ENCODE measurements around the gene HYKK. TPM values are rescaled to one million over a fixed set of nuclear protein-coding genes. Genes with fewer than 3 reads are reported as not detected.

Gene HYKK
- total RNA-seq, 1 donor, result 5.1 TPM

GRCh38 chr15:78561490-78561889, 54.1 kb downstream of the HYKK start:
- Histone ChIP-seq H3K27me3 (ENCODE audit: insufficient read depth, low read length) (peaks cover 16% of the 10 kb centered on the region), H3K36me3 (ENCODE audit: insufficient read depth, low read length) (no peaks in the 10 kb centered on the region), H3K9me3 (ENCODE audit: low read depth, low read length) (no peaks in the 10 kb centered on the region), H3K27ac (ENCODE audit: low read depth, low read length) (no peak overlapping the region), H4K20me1 (ENCODE audit: insufficient read depth, low read length) (no peaks in the 10 kb centered on the region), H3K4me3 (ENCODE audit: insufficient read depth, low read length) (no peak overlapping the region), H3K4me2 (ENCODE audit: insufficient read depth, low read length) (no peak overlapping the region), H2AFZ (ENCODE audit: low read length) (no peak overlapping the region), H3K4me1 (ENCODE audit: insufficient read depth, low read length) (peaks cover 6% of the 10 kb centered on the region), H3K79me2 (ENCODE audit: insufficient read depth, low read length) (no peaks in the 10 kb centered on the region)
- DNase-seq (ENCODE audit: insufficient read length, low spot score, missing footprints), result no peak
- TF ChIP-seq CTCF (IDR thresholded peaks at IDR 0.05; ENCODE audit: extremely low read depth, low read depth, low read length), result no peak

- no peak for DNase-seq (ENCODE audit: insufficient read length, low spot score, missing footprints)
- Histone ChIP-seq H3K27ac (ENCODE audit: low read depth, low read length) (no peak overlapping the region), H3K4me1 (ENCODE audit: insufficient read depth, low read length) (peaks cover 6% of the 10 kb centered on the region), H2AFZ (ENCODE audit: low read length) (no peak overlapping the region), H3K36me3 (ENCODE audit: insufficient read depth, low read length) (no peaks in the 10 kb centered on the region), H3K4me2 (ENCODE audit: insufficient read depth, low read length) (no peak overlapping the region), H4K20me1 (ENCODE audit: insufficient read depth, low read length) (no peaks in the 10 kb centered on the region), H3K27me3 (ENCODE audit: insufficient read depth, low read length) (peaks cover 25% of the 10 kb centered on the region), H3K79me2 (ENCODE audit: insufficient read depth, low read length) (no peaks in the 10 kb centered on the region), H3K9me3 (ENCODE audit: low read depth, low read length) (no peaks in the 10 kb centered on the region), H3K4me3 (ENCODE audit: insufficient read depth, low read length) (no peak overlapping the region)
- TF ChIP-seq CTCF (IDR thresholded peaks at IDR 0.05; ENCODE audit: extremely low read depth, low read depth, low read length), result no peak
Measured at GRCh38 chr15:78563092-78563491, 55.7 kb downstream of the HYKK start.

- peak overlapping the region; percentile 51 for H2AFZ ChIP-seq (ENCODE audit: low read length)
- H3K4me2 ChIP-seq (ENCODE audit: insufficient read depth, low read length), result peak overlapping the region; percentile 86
- no peak overlapping the region for H3K27ac ChIP-seq (ENCODE audit: low read depth, low read length)
Measured at GRCh38 chr15:78564743-78565096, 57.3 kb downstream of the HYKK start.

More at GRCh38 chr15:78564743-78565096, 57.3 kb downstream of the HYKK start:
- peaks cover 6% of the 10 kb centered on the region for H3K4me1 ChIP-seq (ENCODE audit: insufficient read depth, low read length)
- H3K36me3 ChIP-seq (ENCODE audit: insufficient read depth, low read length), result no peaks in the 10 kb centered on the region
- no peaks in the 10 kb centered on the region for H4K20me1 ChIP-seq (ENCODE audit: insufficient read depth, low read length)
- no peaks in the 10 kb centered on the region for H3K79me2 ChIP-seq (ENCODE audit: insufficient read depth, low read length)
- H3K9me3 ChIP-seq (ENCODE audit: low read depth, low read length), result no peaks in the 10 kb centered on the region
- TF ChIP-seq CTCF (IDR thresholded peaks at IDR 0.05; ENCODE audit: extremely low read depth, low read depth, low read length), result no peak
- DNase-seq (ENCODE audit: insufficient read length, low spot score, missing footprints), result no peak
- peak overlapping the region; percentile 69 for H3K4me3 ChIP-seq (ENCODE audit: insufficient read depth, low read length)
- H3K27me3 ChIP-seq (ENCODE audit: insufficient read depth, low read length), result peaks cover 28% of the 10 kb centered on the region

All from osteoblast (primary cell).